CD4-positive, alpha-beta T cell treated with Interleukin-10 for 1 hour (primary cell): ENCODE measurements around the gene CSF2.
A peak's percentile ranks its signal among the peaks of the same experiment; 100 is the strongest.
"Not testable (repeated sequence)": the region's sequence is repeated elsewhere in the genome, so short reads cannot be mapped to it uniquely, and the experiment has no call there.

Source experiments
- DNase-seq: peaks from one replicate; pipeline ENCODE4 v3.0.0-alpha.2; 2020

Gene CSF2

DNA sequence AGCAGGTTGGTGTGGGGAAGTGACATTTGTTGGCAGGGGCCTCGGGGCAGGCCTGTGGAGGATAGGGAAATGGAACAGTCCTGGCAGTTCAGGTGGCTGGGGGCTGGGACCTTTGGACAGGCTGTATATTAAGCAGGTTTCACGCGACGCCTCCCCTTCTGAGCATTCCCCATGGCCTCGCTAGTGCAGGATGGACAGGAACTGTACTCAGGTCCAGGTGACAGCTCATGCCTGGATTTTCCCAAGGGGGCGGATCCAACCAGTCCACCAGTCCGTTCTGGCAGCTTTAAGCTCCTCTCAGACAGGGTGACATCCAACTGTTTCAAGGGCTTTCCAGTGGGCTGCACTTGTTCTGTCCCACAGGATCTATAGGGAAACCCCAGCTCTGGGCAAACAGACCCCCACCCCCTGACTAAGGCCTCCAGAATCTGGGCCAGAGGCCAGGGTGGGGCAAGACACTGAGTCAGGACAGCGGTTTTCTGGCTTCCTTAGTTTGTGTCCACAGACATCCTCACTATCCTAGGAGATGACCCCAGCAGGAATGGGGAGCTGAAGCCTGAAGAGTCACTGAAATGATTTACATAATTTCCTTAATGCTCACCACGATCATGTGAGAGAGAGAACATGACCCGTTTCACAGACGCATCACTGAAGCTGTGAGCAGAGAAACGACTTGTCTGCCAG, 20.9 kb downstream of the CSF2 start:
- DNase-seq: no peak

- no peak for DNase-seq
Observed at GRCh38 chr5:132095077-132095410, 21.5 kb downstream of the CSF2 start.

DNA sequence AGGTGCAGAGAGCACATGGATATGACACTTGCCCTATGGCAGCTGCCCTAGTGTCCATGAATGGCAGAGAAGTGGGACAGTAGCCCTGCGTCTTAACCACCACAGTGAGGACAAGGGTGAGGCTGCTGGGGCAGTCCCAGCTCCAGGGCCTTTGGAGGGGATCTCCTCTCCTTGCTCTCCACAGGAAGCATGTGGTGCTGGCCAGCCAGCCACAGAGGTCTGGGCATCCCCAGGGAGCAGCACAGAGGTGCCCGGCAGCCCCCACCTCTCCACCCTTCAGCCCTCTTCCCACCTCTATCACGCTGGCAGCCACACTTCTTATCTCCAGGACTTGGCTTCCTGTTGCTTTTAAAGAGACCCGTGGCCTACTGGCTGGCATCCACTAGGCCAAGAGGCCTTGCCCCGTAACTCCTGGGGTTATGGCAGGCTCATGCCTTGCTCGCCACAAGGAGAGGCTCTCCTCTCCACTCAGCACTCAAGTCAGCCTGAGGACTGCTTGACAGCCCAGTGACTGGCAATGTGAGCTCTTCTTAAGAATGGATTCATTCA, 21.9 kb downstream of the CSF2 start:
- peak; percentile 19 for DNase-seq

- DNase-seq: no peak
Observed at GRCh38 chr5:132096904-132097303, 23.3 kb downstream of the CSF2 start.

- DNase-seq: no peak
Observed at GRCh38 chr5:132098151-132098594, 24.6 kb downstream of the CSF2 start.

GRCh38 chr5:132098621-132099020, 25.0 kb downstream of the CSF2 start:
- DNase-seq: no peak

DNA sequence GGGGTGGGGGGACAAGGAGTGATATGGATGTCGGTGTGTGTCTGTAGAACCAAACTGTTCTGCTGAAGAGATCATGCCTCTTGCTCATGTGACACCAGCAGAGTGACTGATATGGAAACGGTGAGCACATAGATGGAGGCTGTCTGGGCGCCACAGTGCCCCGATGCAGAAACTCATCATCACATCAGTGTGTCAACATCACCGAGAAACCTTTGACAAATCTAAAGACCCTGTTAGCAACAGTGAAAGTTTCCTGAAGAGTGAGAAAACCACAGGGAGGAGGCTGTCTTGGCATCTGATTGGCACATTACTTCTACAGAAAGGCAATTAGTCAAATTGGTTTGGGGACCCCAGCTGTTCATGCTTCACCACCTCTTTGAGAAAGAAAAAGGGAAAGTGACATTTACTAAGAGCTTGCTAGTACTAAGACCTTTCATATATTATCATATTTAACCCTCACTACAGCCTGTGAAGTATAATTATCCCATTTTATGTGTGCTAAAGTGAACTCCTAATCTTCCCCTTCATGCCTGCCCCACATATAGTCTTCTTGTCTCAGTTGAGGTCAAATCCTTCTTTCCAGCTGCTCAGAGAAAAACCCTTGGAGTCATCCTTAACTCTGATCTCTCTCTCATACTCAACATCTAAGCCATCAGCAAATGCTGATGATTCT, 25.6 kb downstream of the CSF2 start:
- peak; percentile 57 for DNase-seq

- DNase-seq: no peak
Observed at GRCh38 chr5:132099905-132100304, 26.3 kb downstream of the CSF2 start.

GRCh38 chr5:132100672-132101261, 27.2 kb downstream of the CSF2 start:
- peak; percentile 48 for DNase-seq

DNA sequence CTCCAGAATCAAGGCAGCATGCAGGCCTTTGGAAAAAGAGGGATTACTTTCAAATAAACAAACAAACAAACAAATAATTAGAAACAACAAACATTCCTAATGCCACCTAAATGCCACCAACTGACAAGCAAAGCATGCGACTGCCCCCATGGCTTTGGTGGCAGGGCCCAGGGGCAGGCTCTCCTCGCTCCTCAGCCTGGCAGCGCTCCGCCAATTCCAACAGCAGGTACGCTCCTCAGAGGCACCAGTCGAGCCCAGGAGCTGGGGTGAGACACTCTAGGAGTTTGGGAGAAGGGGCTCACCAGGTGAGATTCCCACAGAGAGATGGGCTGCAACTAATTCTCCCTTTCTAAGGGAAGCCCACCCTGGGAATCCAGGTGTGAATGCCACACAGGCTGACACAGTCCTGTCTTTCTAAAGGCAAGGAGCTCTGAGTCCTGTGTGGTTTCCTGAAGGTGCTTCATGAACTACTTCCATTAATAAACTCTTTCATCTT, 27.8 kb downstream of the CSF2 start:
- no peak for DNase-seq

- peak; percentile 61 for DNase-seq
Observed at GRCh38 chr5:132102101-132102701, 28.6 kb downstream of the CSF2 start.

DNA sequence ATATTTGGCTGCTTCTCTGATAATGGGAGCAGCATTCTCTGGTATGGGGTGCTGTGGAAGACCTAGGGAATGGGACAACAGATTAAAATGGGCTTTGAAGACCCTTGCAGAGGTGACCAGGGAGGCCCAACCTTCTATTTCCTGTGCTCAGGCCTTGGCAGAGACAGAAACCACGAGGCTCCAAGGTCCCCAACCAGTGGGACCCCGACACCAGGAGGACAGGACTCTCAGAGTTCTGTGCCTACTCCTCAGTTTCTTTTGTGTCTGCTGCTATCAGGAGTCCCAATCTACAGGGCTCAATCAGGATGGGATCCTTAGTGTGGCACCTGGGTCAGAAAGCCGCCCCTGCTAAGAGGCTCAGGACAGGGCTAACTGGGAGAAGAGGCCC, 29.3 kb downstream of the CSF2 start:
- no peak for DNase-seq

DNA sequence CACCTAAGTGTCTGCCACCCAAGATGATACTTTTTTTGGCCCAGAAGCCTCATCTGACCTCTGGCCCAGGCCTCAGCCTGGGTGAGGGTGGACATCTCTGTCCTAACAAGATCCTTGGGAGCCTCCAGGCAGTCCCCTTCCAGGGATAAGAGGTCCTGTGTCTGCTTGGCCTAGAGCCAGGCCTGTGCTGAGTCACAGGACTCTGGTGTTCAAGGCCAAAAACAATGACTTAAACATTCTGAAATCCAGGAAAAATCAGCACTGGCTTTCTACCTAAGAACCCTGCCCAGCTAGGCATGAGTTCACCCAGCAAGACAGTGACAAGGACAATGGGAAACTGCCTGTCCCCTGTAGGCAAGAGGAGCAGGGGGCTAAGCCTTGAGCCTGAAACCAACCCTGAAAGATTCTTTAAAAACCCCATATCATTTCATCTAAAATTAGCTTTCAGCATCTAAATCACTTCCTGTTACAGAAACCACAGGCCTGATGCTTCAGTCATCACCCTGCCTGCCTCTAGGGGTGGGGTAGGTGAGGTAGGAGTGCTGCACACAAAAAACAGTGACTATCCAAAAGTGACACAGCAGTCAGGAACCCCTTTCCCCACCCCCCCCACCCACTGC, 29.9 kb downstream of the CSF2 start:
- peak; percentile 87 for DNase-seq

GRCh38 chr5:132103969-132104391, 30.4 kb downstream of the CSF2 start:
- DNase-seq: peak; percentile 18

- DNase-seq: no peak
Observed at GRCh38 chr5:132104556-132104955, 31.0 kb downstream of the CSF2 start.

- no peak for DNase-seq
Observed at GRCh38 chr5:132105688-132106087, 32.1 kb downstream of the CSF2 start.

DNA sequence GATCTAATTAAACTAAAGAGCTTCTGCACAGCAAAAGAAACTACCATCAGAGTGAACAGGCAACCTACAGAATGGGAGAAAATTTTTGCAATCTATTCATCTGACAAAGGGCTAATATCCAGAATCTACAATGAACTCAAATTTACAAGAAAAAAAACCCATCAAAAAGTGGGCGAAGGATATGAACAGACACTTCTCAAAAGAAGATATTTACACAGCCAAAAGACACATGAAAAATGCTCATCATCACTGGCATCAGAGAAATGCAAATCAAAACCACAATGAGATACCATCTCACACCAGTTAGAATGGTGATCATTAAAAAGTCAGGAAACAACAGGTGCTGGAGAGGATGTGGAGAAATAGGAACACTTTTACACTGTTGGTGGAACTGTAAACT, 34.9 kb downstream of the CSF2 start:
- not testable (repeated sequence) for DNase-seq

DNA sequence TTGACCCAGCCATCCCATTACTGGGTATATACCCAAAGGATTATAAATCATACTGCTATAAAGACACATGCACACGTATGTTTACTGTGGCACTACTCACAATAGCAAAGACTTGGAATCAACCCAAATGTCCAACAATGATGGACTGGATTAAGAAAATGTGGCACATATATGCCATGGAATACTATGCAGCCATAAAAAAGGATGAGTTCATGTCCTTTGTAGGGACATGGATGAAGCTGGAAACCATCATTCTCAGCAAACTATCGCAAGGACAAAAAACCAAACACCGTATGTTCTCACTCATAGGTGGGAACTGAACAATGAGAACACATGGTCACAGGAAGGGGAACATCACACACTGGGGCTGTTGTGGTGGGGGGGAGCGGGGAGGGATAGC, 35.4 kb downstream of the CSF2 start:
- DNase-seq: not testable (repeated sequence)

- no peak for DNase-seq
Observed at GRCh38 chr5:132109494-132110053, 36.0 kb downstream of the CSF2 start.

- no peak for DNase-seq
Observed at GRCh38 chr5:132110195-132110594, 36.6 kb downstream of the CSF2 start.

DNA sequence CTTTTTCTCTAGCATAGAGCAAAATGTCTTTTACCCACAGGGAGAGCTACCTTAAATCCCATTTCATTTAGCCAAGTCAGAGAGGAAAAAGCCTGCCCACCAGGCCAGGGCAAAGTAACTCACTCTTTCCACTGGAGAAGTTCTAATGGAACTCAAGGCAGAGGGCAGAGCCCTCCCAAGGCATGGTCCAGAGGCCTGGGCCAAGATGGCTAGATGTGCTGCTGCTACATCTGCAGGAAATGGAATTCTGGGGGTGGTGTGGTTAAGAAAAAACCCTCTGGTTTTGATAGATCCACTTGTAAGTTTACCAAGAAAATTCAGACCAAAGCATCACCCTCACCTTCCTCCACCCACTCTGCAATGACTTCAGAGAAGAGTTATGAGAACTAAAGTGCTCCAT, 37.3 kb downstream of the CSF2 start:
- no peak for DNase-seq

DNA sequence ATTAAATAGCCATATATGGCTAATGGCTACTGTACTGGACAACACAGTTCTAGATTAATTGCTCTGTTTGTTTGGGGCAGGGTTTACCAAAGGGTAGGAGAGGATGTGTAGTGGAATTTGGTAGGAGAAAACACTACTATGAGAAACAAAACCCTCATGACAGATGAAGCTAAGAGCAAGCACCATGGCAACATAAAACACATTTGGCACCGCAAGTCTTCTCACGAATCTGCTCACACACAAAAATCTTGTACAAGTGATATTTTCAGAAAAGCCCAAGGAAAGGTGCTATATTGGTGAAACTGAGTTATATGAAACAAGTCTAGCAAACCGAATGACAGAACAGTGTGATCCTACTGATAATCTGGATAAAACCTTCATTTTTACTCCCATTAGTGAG, 38.5 kb downstream of the CSF2 start:
- no peak for DNase-seq
